Nucleus accumbens (tissue), 56 donors: ENCODE data around the gene ZIC5.

Experiments used
- DNase-seq, 56 donors: peaks; one replicate each; lab custom pipeline; 2025; lab: John Stamatoyannopoulos, UW

ZIC5 gene

DNA sequence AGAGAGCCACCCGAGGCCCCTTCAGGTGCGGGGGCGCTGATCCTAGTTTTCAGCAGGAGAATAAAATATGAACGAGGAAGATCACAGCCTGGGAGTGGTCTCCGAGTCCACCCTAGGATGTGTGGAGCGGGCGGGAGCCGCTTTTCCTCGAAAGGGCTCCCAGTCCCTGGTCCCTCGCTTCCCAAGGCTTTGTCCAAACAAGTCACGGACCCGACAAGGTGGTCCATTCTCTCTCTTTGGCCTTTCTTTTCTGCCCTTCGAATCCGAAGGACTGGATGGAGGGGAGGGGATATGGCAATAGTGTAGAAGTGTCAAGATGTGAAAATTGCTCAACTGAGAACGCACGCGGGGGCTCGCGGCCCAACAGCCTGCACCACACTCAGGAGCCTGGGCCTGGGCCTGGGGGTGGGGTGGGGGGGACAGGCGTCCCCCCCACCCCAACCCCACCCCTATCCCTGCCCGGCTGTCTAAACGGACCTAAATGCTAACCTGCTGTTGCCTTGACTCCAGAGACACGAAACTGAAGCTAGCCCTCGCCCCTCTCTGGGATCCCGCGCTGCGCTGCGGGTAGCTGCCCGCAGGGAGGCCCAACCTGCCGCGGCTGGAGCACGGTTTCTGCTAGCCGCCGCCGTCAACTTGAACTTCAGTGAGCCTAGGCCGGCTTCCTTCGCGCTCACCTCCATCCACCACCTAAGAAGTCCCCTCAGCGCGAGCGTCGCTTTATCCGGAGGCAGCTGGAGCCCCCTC, 17.1 kb upstream of the ZIC5 start:
- no peak for DNase-seq

DNA sequence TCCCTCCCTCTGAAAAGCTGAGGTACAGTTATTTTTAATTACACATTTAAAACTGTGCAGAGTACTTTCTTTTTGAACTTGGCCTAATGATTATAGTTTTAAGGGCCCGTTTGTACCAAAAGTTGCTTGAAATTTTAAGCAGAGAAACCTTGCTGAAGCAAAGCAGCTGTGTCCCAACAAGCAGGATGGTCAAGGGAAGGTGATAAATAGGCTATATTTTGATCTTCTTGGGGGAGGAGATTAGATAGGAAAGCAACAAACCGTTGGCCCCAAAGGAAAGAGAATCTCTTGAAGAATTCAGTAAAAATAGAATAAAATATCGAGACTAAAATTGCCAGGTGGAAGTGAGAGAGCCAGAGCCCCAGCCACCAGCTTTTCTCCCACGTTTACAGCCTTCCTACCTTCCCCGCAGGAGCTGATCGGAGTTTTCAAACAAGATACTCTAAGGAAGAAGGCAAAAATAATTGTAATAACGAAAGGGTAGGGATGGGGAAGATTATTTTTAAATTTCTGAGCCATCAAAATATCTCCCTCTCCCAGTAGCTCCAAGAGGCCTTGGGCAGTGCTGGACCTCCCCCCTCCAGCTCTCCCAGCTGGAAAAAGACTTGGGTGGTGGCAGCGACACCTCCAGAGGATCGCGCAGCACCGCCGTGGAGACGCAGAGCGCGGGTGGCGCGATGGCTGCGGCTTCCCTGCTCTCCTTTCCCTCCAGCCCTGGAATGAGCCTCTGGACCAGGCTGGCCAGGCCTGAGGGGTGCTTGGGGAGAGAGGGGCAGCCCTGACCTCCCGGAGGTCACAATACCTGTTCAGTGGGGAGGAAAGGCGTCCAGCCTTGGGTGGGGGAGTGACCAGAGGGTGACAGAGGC, 15.8 kb upstream of the ZIC5 start:
- no peak for DNase-seq

DNA sequence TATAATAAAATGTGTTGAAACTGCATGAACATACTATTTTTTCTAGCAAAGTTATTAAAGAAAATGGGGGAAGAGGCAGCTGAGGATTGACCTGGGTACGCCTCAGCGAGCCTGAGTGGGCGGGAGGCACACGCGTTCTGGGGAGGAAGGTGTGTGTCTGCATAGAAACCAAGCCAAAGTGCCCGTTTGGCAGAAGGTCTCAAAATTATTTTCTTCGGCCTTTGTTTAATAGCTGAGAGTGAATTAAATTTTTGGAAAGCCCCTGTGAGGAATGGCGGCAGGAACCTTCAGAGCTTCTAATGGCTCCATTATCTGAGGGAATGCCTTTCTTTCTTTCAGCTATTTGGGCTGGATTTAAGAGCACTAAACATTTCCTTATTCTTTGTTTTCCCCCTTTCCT, 15.2 kb upstream of the ZIC5 start:
- no peak for DNase-seq

DNA sequence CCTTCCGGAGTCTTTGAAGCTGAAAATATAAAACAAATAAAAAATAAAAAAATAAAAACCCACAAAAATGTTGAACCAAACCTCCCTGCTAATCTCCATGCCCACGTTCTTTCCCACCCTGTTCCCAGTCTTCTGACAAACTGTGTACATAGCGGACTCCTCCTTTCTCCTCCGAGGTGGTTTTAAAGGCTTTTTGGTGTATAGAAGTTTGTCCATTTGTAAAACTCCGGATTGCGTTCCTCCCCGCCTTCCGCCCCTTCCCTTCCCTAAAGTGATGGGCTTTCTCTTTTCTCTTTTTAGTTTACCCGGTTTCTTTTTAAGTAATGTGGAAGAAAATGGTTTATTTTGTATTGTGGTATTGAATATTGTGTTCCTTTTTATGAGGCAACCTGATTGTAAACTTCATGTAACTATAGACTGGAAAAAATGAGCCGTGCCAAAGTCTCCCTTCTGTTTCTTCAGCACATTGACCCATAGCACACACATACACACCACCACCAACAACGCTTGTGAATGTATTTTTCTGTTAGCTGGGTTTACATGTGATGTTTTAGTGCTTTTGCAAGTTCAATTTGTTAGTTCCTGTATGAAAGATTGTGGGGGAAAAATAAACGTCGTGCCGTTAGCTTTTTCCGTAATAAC, 14.4 kb upstream of the ZIC5 start:
- no peak for DNase-seq

DNA sequence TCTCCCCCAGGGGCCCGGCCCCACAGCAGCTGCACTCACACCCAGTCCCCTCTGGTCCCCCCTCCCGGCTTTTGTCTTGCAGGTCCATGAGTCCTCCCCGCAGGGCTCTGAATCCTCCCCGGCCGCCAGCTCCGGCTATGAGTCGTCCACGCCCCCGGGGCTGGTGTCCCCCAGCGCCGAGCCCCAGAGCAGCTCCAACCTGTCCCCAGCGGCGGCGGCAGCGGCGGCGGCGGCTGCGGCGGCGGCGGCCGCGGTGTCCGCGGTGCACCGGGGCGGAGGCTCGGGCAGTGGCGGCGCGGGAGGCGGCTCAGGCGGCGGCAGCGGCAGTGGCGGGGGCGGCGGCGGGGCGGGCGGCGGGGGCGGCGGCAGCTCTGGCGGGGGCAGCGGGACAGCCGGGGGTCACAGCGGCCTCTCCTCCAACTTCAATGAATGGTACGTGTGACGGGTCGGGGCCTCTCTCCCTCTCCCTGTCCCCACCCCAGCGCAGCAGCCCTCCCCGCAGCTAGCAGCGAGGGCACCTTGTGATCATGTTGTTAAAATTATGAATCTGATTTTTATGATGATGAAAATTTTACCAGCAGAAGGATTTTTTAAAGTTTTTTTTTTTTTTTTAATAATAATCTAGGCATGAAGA, 13.8 kb upstream of the ZIC5 start:
- no peak for DNase-seq

DNA sequence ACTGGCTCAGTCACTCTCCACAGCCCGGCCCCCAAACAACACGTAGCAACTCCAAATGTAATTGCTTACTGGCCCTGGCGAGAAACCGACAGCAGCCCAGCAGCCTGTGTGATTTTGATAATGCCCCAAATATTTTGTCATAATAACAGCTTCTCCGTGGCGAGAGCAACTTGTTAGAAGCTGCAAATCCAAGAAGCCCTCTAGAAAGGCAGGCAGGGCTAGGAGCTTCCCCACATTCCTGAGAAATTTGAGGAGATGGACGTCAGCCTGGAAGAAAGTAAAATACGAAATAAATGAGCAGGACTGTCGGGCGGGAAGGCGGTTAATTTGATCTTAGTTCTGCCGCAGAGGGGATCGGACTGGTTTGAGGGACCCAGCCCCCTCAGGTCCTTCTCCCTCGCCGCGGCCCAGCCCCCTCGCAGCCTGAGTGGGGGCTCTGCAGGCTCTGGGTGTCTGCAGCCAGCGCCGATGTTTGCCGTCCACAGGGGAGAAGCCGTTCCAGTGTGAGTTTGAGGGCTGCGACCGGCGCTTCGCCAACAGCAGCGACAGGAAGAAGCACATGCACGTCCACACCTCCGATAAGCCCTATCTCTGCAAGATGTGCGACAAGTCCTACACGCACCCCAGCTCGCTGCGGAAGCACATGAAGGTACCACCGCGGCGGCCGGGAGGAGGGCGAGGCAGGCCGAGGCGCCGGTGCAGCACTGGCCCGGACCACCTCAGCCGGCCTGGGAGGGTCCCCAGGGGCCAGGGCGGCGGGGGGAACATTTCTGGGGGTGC, 13.1 kb upstream of the ZIC5 start:
- no peak for DNase-seq

DNA sequence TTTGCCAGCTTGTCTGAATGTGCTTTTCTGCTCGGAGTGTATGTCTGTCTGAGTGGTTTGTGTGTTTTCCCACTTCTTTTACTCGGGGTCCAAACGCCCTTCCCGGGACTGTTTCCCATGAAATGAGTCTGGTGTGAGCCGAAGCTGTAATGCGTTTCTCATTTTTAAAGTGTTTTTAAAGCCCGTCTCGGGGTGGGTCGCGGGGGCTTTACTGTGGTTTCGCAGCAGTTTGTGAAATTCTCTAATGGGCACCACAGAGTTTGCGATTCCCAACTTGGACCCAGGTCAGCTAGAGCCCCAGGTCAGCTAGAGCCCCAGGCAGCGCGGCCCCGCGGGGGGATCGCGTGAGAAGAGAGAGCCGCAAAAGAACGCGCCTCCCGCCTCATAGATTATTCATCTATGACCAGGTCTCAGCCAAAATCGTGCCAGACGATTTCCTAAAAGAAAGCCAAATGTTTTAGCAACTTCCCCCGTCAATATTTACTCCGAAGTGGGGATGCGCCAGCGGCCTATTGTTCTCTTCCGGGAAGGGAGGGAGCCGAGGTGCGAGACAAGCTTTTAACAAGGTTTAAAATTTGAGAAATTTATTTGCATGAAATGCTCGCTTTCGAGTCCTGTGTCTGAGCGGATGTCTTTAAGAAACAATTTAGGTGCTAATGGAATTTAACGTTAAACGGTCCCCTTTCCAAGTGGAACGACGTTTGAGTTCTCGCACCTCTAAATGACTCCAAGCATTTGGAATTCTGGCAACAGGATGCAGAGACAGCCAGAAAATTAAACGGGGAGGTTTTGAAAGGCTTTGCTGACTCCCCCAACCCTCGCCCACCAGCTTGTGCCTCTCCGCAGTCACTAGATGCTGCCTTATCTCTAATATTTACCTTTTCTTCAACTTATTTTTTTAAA, 12.2 kb upstream of the ZIC5 start:
- DNase-seq, result no peak

DNA sequence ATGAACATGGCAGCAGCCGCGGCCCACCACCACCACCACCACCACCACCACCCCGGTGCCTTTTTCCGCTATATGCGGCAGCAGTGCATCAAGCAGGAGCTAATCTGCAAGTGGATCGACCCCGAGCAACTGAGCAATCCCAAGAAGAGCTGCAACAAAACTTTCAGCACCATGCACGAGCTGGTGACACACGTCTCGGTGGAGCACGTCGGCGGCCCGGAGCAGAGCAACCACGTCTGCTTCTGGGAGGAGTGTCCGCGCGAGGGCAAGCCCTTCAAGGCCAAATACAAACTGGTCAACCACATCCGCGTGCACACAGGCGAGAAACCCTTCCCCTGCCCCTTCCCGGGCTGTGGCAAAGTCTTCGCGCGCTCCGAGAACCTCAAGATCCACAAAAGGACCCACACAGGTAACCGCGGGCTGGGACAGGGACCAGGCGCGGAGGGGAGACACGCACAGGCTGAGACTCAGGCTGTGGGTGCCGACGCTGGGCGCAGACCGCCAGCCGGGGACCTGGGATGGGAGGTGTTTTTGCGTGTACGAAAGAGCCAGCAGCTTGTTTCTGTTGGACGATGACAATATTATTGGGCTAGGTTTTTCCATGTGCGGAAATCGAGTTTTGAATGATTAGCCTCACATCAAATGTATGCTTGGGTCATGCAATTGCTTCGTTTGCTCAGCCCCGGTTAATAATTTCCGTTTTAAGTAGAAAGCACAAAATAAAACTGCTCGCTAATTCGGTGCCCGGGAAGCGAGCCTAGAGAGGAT, 11.3 kb upstream of the ZIC5 start:
- no peak for DNase-seq

DNA sequence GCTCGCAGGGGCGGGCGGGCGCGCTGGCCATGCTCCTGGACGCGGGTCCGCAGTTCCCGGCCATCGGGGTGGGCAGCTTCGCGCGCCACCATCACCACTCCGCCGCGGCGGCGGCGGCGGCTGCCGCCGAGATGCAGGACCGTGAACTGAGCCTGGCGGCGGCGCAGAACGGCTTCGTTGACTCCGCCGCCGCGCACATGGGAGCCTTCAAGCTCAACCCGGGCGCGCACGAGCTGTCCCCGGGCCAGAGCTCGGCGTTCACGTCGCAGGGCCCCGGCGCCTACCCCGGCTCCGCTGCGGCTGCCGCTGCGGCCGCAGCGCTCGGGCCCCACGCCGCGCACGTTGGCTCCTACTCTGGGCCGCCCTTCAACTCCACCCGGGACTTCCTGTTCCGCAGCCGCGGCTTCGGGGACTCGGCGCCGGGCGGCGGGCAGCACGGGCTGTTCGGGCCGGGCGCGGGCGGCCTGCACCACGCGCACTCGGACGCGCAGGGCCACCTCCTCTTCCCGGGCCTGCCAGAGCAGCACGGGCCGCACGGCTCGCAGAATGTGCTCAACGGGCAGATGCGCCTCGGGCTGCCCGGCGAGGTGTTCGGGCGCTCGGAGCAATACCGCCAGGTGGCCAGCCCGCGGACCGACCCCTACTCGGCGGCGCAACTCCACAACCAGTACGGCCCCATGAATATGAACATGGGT, 10.6 kb upstream of the ZIC5 start:
- DNase-seq, result peak in 1 of 56 donors; percentile 5

DNA sequence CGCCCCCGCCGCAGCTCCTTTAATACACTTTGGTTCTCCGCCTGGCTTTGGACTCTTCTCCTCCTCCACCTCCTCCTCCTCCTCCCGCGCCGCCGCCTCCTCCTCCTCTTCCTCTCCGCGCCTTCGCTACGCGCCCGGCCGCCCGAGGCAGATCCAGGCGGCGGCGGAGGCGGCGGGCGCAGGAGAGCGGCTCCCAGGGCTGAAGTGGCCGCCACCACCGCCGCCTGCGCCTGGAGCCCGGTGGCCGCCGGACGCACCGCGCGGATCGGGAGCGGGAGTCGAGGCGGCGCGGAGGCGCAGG, 10.1 kb upstream of the ZIC5 start, which contains the start of gene ZIC2:
TSS of gene ZIC2 (plus strand) at position 50 of the 301 bp plus-strand sequence. CDS start 281 bp downstream, outside the sequence.
- peak in 1 of 56 donors; percentile 54 for DNase-seq

DNA sequence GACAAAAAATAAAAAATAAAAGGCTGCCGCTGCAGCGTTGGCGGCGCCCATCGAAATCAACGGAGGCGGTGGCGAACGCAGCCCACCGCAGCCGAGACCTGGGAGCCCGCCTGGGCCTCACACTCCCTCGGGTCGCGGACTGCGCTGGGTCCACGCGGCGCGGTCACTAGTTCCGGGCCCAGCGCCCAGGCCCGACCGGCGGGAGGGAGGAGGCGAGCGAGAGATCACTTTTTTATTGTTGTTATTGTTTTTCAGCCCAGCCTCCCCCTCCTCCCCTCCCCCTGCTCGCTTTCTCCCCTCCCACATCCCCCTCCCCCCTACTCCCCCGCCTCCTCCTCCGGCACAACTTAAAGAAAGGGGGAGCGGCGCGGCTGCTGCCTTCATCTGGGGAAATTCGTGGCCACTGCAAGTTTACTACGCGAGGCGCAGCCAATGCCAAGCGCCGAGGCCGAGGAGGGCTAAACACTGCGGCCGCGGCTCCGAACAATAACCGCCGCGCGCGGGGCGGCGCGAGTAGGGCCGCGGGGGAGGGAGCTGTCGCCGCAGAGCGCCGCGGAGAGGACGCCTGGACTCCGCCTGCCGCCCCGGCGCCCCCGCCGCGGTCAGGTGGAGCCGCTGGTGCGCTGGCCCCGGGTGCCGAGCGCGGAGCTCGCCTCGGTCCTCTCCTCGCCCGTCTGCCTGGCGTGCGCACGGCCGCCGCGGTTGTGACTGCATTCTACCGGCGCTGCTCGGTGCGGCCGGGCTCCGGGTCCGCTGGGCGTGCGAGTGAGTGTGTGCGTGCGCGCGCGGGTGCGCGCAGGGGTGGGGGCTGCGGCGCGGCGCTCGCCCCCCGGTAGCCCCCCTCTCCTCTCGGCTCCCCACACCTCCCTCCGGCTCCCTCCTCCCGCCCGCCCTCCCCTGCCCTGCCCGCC, 9.5 kb upstream of the ZIC5 start:
- DNase-seq, result peak in 2 of 56 donors; percentile 24 to 54

DNA sequence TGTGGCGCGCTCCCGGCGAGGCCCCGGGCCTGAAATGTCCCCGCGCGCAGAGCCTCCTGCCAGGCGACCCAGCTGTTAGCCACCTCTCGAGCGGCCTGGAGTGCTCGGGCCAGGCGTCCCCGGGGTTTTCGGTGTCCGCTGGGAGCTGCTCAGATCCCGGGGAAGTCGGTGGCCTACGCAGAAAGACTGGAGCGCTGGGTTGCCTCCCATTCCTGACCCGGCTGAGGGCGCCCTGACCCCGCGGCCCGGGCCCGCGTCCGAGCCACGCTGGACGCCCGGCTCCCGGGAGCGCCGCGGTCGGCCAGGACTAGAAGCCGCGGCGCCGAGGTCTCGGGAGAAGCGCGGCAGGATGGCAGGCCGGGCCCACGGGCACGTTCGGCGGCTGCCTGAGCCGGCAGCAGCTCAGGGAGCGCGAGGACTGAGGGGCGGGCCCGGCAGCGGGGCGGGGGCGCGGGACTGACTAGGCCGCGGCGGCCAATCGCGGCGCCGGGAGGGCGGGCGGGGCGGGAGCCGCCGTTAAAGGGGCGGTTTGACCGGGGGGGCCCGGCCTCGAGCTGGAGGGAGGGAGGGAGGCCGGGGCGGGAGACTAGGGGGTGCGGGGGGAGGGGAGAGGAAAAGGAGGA, 8.7 kb upstream of the ZIC5 start:
- DNase-seq, result peak in 23 of 56 donors; percentile 15 to 66 (median 39)

DNA sequence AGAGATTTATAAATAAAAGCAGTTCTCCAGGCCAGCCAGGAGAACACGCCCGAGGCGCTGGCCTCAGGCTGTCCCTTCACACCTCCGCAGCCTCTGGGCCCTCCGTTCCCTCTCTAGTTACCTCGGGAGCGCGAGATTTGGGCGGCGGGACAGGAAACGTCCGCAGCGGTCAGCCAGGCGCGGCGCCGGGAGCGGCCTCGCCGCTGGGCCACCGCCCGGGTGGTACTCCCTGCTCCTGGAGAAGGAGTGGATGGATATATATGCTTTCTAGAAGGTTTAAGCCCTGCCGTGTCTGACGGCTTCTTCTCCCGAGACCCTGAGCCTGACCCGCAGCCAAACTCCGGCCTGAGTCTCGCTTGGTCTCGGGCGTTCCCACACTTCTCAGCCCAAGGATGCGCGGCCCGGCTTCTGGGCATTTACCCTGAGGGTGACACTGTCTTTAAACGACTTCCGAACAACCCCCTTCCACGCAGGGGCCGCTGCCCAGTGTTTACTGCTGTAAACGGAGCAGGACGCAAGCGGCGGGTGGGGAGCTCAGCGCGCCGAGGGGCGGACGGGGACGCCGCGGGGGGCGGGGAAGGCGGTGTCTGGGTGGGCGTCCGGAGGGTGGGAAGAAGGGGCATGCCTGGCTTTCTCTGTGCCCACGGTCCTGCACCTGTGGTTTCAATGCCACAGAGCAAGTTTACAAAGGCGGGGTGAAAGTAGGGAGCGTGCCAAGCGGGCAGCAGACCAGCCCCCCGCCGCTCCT, 8.1 kb upstream of the ZIC5 start:
- DNase-seq, result no peak

DNA sequence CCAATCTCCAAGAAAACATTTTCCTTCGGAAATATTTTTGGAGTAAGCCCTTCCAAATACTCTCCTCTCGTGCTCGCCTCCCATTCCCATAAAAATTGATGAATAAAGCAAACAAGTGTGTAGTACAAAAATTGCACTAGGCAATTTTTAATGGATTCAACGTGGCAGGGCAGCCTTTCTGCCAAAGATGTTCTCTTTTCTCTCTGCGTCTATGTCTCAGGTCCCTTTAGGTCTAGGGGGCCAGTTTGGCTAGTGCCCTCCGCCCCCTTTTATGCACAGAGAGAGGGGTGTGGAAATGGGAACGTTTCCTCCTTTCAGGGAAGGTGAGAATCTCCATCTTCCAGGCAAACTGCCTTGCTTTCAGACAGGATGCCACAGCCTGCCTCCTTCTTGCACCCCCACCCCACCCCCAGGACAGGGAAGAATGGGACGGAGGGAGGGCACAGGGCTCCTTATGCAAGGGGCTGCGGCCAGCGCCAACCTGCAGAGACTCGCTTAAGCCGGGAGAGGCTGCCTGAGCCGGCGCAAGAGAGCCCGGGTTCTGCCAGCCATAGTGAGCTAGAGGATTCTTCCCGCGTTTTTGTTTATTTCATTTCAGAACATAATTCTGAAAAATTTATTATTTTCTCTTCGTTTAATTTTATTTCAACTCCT, 7.4 kb upstream of the ZIC5 start:
- no peak for DNase-seq
